ENCODE data around the gene FAM227A. TPM values are rescaled to one million over a fixed set of nuclear protein-coding genes. Genes with fewer than 3 reads are reported as not detected.

The FAM227A gene
- total and polyA plus RNA-seq, 9 donors: 0.72 to 7.4 (median 2.2) TPM

- H3K36me3 ChIP-seq: no peaks in the 10 kb centered on the region
- H3K4me3 ChIP-seq: peak within 1 kb of the TSS; percentile 99
- H3K27ac ChIP-seq: no peak within 1 kb of the TSS
- peak; percentile 80 to 91 (median 83) for DNase-seq
- intact Hi-C loops (cut with DNase I): no loop called here
- TF ChIP-seq CTCF (IDR thresholded peaks at IDR 0.05) (peak; percentile 35 to 61 (median 38)), POLR2A (IDR thresholded peaks at IDR 0.05) (no peak)
- WGBS, 3 donors: 0 to 1% (median 0%) methylated on average over 59 to 60 of the region's 60 CpGs
- H3K4me1 ChIP-seq (ENCODE audit: insufficient read depth): peaks cover 4% of the 10 kb centered on the region
- H3K9me3 ChIP-seq: no peaks in the 10 kb centered on the region
- H3K27me3 ChIP-seq: no peaks in the 10 kb centered on the region
Measured at GRCh38 chr22:38681582-38682335, 25.6 kb upstream of the FAM227A start, which contains the start of gene TOMM22. Gene TOMM22, plus strand, starts transcription at chr22:38681957. Its CDS starts 22 bp downstream, at chr22:38681979.

DNA sequence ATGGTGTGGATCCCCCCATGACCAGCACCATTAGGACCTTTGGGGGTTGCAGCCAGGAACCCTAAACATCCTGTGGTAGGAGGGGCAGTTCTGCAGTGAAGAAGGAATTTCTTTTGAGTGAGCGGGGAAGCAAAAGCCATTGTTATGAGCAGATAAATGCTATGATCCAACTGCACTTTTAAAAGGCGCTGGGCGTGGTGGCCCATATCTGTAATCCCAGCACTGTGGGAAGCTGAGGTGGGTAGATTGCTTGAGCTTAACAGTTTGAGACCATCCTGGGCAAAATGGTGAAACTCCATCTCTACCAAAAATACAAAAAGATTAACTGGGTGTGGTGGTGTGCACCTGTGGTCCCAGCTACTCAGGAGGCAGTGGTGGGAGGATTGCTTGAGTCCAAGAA is 19.6 kb upstream of the FAM227A start:
- TF ChIP-seq EP300 (IDR thresholded peaks at IDR 0.05) (no peak), POLR2A (IDR thresholded peaks at IDR 0.05) (no peak), CTCF (IDR thresholded peaks at IDR 0.05) (no peak)
- WGBS, 3 donors: 94 to 97% (median 94%) methylated on average over 3 of the region's 3 CpGs
- DNase-seq: no peak
- Histone ChIP-seq H3K27me3 (no peaks in the 10 kb centered on the region), H3K4me1 (ENCODE audit: insufficient read depth) (no peaks in the 10 kb centered on the region), H3K9me3 (no peaks in the 10 kb centered on the region), H3K27ac (no peak overlapping the region), H3K4me3 (no peak overlapping the region), H3K36me3 (no peaks in the 10 kb centered on the region)
- intact Hi-C loops (cut with DNase I): no loop called here

- intact Hi-C loops (cut with DNase I): no loop called here
- no peak overlapping the region for H3K4me3 ChIP-seq
- no peaks in the 10 kb centered on the region for H3K27me3 ChIP-seq
- TF ChIP-seq POLR2A (IDR thresholded peaks at IDR 0.05) (no peak), CTCF (IDR thresholded peaks at IDR 0.05) (no peak), EP300 (IDR thresholded peaks at IDR 0.05) (no peak)
- no peaks in the 10 kb centered on the region for H3K36me3 ChIP-seq
- DNase-seq: no peak
- no peaks in the 10 kb centered on the region for H3K9me3 ChIP-seq
- H3K27ac ChIP-seq: no peak overlapping the region
- WGBS, 3 donors: 63 to 73% (median 71%) methylated on average over 5 of the region's 5 CpGs
- H3K4me1 ChIP-seq (ENCODE audit: insufficient read depth): no peaks in the 10 kb centered on the region
Measured at GRCh38 chr22:38674888-38675287, 18.7 kb upstream of the FAM227A start.

- H3K36me3 ChIP-seq: no peaks in the 10 kb centered on the region
- DNase-seq: peak in 1 of 5 donors; percentile 38
- peak overlapping the region in 1 of 2 donors; percentile 88 for H3K27ac ChIP-seq
- 4 to 6% (median 5%) methylated on average over 16 of the region's 16 CpGs for WGBS, 3 donors
- H3K4me1 ChIP-seq (ENCODE audit: insufficient read depth): peaks cover 5% of the 10 kb centered on the region
- H3K4me3 ChIP-seq: peak overlapping the region; percentile 91
- no peaks in the 10 kb centered on the region for H3K9me3 ChIP-seq
- H3K27me3 ChIP-seq: no peaks in the 10 kb centered on the region
- intact Hi-C loops (cut with DNase I): no loop called here
- TF ChIP-seq EP300 (IDR thresholded peaks at IDR 0.05): no peak
- TF ChIP-seq POLR2A (IDR thresholded peaks at IDR 0.05): no peak
- no peak for TF ChIP-seq CTCF (IDR thresholded peaks at IDR 0.05)
Measured at GRCh38 chr22:38657045-38657909, 1.1 kb upstream of the FAM227A start.

Measured in ovary (tissue), 9 donors.